ENCODE measurements around the gene ZNF365.

Gene ZNF365

GRCh38 chr10:62442006-62442405, 67.8 kb downstream of the ZNF365 start:
- no peak overlapping the region for H3K4me3 ChIP-seq (ENCODE audit: low read depth in 1 of 2, low read length in 1 of 2)
- no peak for TF ChIP-seq CTCF (IDR thresholded peaks at IDR 0.05)

DNA sequence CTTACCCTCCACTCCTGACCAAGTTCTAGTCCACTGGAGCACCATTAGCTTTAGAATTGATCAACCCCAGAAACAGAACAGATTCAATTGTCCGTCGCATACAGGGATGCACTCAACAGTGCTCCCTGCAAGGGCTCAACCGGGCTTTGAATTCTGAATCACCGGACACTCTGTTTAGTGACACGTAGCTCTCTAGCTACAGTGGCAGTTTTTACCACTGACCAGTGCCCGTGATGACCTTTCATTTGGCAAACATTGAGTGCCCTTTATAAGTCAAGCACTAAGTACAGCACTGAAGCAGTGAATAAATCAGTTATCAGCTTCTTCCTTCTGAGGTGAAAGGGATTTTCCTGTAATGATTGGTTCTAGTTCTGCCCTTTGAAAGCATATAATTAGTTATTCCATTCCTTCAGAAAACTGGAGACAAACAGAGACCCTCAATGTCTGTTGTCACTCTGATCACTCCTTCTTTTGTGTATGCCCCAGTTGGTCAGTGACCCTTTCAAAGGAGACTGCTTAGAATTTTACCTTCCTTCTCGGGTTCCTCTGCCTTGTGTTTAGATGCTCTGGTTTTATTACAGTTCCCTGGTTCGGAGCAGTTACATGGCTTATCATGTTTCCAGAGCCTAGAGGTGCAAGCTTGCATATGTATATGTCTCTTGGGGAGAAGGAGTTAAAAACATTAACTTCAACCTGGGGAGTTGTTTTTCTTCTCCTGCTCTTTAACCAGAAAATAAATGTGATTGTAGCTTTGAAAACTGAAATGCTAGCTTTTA, 68.9 kb downstream of the ZNF365 start:
- Histone ChIP-seq H3K27me3 (no peaks in the 10 kb centered on the region), H3K4me1 (ENCODE audit: control insufficient read depth in 1 of 2, insufficient read depth in 1 of 2, low read depth in 1 of 2, low read length in 1 of 2) (no peaks in the 10 kb centered on the region), H3K4me3 (ENCODE audit: low read depth in 1 of 2, low read length in 1 of 2) (no peak overlapping the region), H3K27ac (no peak overlapping the region), H3K9me3 (no peaks in the 10 kb centered on the region), H3K36me3 (no peaks in the 10 kb centered on the region)
- TF ChIP-seq CTCF (IDR thresholded peaks at IDR 0.05): no peak

More at GRCh38 chr10:62442006-62442405, 67.8 kb downstream of the ZNF365 start:
- Histone ChIP-seq H3K27ac (no peak overlapping the region), H3K27me3 (peaks cover under 1% of the 10 kb centered on the region), H3K4me1 (ENCODE audit: control insufficient read depth in 1 of 2, insufficient read depth in 1 of 2, low read depth in 1 of 2, low read length in 1 of 2) (no peaks in the 10 kb centered on the region), H3K36me3 (no peaks in the 10 kb centered on the region), H3K9me3 (no peaks in the 10 kb centered on the region)

- no peak overlapping the region for H3K27ac ChIP-seq
- no peaks in the 10 kb centered on the region for H3K4me1 ChIP-seq (ENCODE audit: control insufficient read depth in 1 of 2, insufficient read depth in 1 of 2, low read depth in 1 of 2, low read length in 1 of 2)
- no peaks in the 10 kb centered on the region for H3K36me3 ChIP-seq
- no peaks in the 10 kb centered on the region for H3K9me3 ChIP-seq
- no peak for TF ChIP-seq CTCF (IDR thresholded peaks at IDR 0.05)
- no peak overlapping the region for H3K4me3 ChIP-seq (ENCODE audit: low read depth in 1 of 2, low read length in 1 of 2)
- H3K27me3 ChIP-seq: no peaks in the 10 kb centered on the region
Observed at GRCh38 chr10:62443866-62444265, 69.7 kb downstream of the ZNF365 start.

- TF ChIP-seq CTCF (IDR thresholded peaks at IDR 0.05): no peak
Observed at GRCh38 chr10:62446627-62447026, 72.5 kb downstream of the ZNF365 start.

DNA sequence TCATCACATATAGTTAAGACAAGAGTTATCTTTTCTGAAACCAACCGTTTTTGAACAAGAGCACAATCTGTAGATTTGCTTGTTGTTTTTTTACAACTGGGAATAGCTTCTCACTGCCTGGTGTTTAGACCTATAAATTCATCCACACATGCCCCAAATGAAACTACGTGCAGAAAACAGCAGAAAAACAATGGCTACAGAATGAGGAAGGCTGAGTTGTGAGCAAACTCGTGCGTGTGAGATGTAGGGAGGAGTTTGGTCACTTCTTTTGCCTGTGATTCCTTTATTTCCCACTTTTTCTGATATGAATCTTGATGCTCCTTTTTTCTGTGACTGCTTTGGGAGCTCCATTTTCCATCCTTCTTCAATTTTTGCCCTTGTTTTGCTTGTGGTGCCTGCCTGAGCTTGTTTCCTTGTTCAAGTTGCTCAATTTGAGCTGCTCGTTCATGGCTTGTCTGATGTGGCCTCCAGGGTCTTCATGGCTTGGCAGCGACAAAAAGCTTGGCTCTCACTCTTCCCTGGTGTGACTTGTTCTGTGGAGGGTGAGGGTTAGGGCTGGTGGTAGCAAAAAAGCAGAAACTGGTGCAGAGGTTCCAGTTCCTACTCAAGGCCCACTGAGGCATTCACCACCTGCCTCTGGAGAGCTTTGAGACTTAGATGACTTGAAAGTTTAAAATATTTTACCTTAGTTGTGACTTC, 76.9 kb downstream of the ZNF365 start:
- H3K27ac ChIP-seq: no peak overlapping the region

More at GRCh38 chr10:62446627-62447026, 72.5 kb downstream of the ZNF365 start:
- no peaks in the 10 kb centered on the region for H3K36me3 ChIP-seq
- H3K4me3 ChIP-seq (ENCODE audit: low read depth in 1 of 2, low read length in 1 of 2): no peak overlapping the region
- no peak overlapping the region for H3K27ac ChIP-seq
- no peaks in the 10 kb centered on the region for H3K4me1 ChIP-seq (ENCODE audit: control insufficient read depth in 1 of 2, insufficient read depth in 1 of 2, low read depth in 1 of 2, low read length in 1 of 2)
- no peaks in the 10 kb centered on the region for H3K27me3 ChIP-seq
- H3K9me3 ChIP-seq: no peaks in the 10 kb centered on the region

More for the DNA sequence above, 76.9 kb downstream of the ZNF365 start:
- peaks cover 0 to 3% of the 10 kb centered on the region in 2 experiments for H3K4me1 ChIP-seq (ENCODE audit: control insufficient read depth in 1 of 2, insufficient read depth in 1 of 2, low read depth in 1 of 2, low read length in 1 of 2)
- TF ChIP-seq CTCF (IDR thresholded peaks at IDR 0.05): no peak
- H3K27me3 ChIP-seq: no peaks in the 10 kb centered on the region
- H3K9me3 ChIP-seq: no peaks in the 10 kb centered on the region
- no peaks in the 10 kb centered on the region for H3K36me3 ChIP-seq
- no peak overlapping the region for H3K4me3 ChIP-seq (ENCODE audit: low read depth in 1 of 2, low read length in 1 of 2)
